NOMO-1 treated with dmso at 0.1 percent for 144 hours (cell line): ENCODE measurements around the gene CDKN3.
"Not testable (repeated sequence)": the region's sequence is repeated elsewhere in the genome, so short reads cannot be mapped to it uniquely, and the experiment has no call there.

Experiments used
- DNase-seq: peaks from one replicate; lab custom pipeline; 2025; ENCODE audit not compliant: unreplicated experiment; lab: John Stamatoyannopoulos, UW

CDKN3 gene

GRCh38 chr14:54453252-54453651, 56.4 kb downstream of the CDKN3 start:
- DNase-seq = no peak

DNA sequence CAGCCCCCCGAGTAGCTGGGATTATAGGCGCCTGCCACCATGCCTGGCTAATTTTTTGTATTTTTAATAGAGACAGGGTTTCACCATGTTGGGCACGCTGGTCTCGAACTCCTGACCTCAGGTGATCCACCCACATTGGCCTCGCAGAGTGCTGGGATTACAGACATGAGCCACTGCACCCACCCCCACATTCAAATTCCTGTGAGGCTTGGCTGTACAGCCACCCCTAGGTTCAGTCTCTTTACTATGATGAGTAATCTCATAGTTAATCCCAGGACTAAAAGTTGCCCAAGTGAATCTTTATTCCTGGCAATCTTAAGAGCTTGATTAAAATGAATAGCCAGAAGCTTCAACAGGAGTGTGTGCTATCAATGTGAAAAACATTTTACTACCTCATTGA, 57.2 kb downstream of the CDKN3 start:
- DNase-seq = not testable (repeated sequence)

DNA sequence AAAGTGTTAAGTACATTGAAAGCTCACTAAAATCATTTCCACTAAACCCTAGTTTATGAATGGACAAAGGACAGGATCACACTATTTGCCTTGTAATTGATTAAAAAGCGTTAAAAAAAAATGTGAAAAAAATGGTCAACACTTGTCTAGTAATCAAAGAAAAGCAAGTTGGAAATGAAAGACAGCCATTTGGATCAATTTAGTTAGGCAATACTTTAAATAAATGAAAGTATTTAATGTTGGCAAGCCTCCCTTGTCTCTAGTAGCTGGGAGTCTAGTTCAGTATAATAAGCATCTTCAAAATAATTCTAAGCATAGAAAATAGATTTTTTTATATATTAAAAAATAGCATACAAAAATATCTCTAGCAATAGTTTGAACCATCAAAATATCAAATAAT, 58.6 kb downstream of the CDKN3 start:
- DNase-seq = no peak

DNA sequence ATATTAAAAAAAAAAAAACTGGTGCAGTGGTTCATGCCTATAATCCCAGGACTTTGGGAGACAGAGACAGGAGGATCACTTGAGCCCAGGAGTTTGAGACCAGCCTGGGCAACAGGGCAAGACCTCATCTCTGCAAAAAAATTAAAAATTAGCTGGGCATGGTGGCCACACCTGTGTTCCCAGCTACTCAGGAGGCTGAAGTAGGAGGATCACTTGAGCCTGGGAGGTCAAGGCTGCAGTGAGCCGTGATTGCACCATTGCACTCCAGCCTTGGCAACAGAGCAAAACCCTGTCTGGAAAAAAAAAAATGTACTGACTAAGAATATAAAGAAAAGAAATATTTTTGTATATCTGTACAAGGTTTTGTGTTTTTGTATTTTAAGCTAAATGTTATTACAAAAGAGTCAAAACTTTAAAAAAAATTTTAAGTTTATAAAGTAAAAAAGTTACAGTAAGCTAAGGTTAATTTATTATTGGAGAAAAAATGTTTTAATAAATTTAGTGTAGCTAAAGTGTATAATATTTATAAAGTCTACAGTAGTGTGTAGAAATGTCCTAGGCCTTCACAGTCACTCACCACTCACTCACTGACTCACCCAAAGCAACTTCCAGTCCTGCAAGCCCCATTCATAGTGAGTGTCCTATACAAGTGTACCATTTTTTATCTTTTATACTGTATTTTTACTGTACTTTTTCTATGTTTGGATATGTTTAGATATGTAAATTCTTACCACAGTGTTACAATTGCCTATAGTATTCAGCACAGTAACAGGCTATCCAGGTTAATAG, 60.2 kb downstream of the CDKN3 start:
- DNase-seq = not testable (repeated sequence)

- no peak for DNase-seq
Observed at GRCh38 chr14:54457609-54457996, 60.8 kb downstream of the CDKN3 start.

DNA sequence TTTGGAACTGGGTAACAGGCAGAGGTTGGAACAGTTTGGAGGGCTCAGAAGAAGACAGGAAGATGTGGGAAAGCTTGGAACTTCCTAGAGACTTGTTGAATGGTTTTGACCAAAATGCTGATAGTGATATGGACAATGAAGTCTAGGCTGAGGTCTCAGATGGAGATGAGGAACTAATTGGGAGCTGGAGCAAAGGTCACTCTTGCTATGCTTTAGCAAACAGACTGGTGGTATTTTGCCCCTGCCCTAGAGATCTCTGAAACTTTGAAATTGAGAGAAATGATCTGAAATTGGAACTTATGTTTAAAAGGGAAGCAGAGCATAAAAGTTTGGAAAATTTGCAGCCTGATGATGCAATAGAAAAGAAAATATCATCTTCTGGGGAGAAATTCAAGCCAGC, 61.7 kb downstream of the CDKN3 start:
- not testable (repeated sequence) for DNase-seq

- no peak for DNase-seq
Observed at GRCh38 chr14:54459106-54459505, 62.3 kb downstream of the CDKN3 start.

DNA sequence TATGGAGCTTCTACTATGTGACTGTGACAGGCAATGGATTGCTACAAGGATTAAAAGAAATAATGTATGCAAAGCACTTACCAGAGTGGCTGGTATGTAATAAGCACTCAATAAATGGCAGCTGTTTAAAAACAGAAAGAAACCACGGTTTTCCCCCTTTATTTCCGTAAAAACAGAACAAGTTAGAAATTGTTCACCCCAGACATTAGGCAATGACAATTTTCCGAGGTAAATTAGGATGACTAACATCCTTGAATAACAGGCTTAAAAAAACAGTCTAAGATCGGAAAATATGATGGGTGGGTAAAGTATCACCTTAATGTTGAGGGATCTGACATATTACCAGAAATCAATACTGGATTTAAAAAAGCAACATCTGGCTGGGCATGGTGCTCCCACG, 65.2 kb downstream of the CDKN3 start:
- DNase-seq = no peak

DNA sequence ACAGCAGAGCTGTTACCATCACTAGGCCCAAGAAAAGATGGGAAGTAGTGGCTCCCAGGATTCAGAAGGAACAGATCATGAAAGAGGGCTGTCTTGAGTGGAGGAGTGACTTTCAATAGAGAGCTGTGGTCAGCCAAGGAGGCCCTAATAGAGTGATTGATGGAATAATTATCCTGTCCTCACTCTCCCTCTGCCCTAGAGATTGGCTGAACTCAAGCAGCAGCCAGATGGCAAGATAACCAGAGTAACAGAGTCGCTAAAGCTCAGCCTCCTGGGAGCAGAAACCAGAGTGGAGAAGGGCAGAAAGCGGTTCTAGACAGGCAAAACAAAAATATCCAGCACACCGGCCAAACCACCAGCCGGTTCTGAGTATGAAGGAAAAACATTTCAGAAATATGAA, 68.8 kb downstream of the CDKN3 start:
- no peak for DNase-seq

- DNase-seq = no peak
Observed at GRCh38 chr14:54467280-54467679, 70.5 kb downstream of the CDKN3 start.
